K562 (cell line): Measurements from ENCODE around the gene MIX23. TPM values are rescaled to one million over a fixed set of nuclear protein-coding genes. Genes with fewer than 3 reads are reported as not detected.
A peak's percentile ranks its signal among the peaks of the same experiment; 100 is the strongest.

Experiments
- BRCA1 ChIP-seq, 2 experiments: fragments of 450-650 bp in 1 of 2; sonication (generic) in 1 of 2; formaldehyde crosslinking in 1 of 2; IDR thresholded peaks; 2 replicates each; pipeline versions ENCODE4 v1.5.0 to v1.6.1; 2017 to 2020; ENCODE audit warnings: mild to moderate bottlenecking in 1 of 2, missing genetic modification reagents in 1 of 2
- ETV6 ChIP-seq, 3 experiments: fragments of 150-350 bp in 1 of 3; sonication (generic) in 1 of 3; formaldehyde crosslinking in 1 of 3; IDR thresholded peaks; 2 replicates each; pipeline versions ENCODE4 v1.6.1 to v1.8.0; 2014 to 2022; ENCODE audit warnings: borderline replicate concordance in 2 of 3, low read depth in 2 of 3, antibody characterized with exemption in 1 of 3, low read length in 1 of 3, mild to moderate bottlenecking in 1 of 3, missing genetic modification reagents in 1 of 3
- FOXJ3 ChIP-seq: sonication (generic); formaldehyde crosslinking; IDR thresholded peaks from 2 replicates; pipeline ENCODE4 v1.4.0; 2020; ENCODE audit warnings: mild to moderate bottlenecking, missing genetic modification reagents
- FOXK1 ChIP-seq: sonication (generic); formaldehyde crosslinking; IDR thresholded peaks from 2 replicates; pipeline ENCODE4 v1.8.0; 2022; ENCODE audit warnings: missing genetic modification reagents, mild to moderate bottlenecking, borderline replicate concordance
- FOXP1 ChIP-seq: sonication (generic); formaldehyde crosslinking; IDR thresholded peaks from 2 replicates; pipeline ENCODE4 v1.8.0; 2022; ENCODE audit warnings: mild to moderate bottlenecking, missing genetic modification reagents
- GTF2B ChIP-seq: IDR thresholded peaks from 2 replicates; pipeline ENCODE4 v1.6.1; 2011; ENCODE audit not compliant: insufficient read length; ENCODE audit errors: extremely low read depth
- HDGF ChIP-seq: fragments of 450-650 bp; IDR thresholded peaks from 2 replicates; pipeline ENCODE4 v1.6.1; 2016
- HOXB6 ChIP-seq: fragments of 250-450 bp; sonication (Bioruptor Pico); IDR thresholded peaks from 2 replicates; pipeline ENCODE4 v1.5.1; 2022; ENCODE audit warnings: mild to moderate bottlenecking, borderline replicate concordance
- KDM4B ChIP-seq, 2 experiments: fragments of 450-650 bp in 1 of 2; sonication (generic) in 1 of 2; IDR thresholded peaks; 2 replicates each; pipeline ENCODE4 v1.6.1; 2016 to 2017; ENCODE audit warnings: borderline replicate concordance in 2 of 2, antibody characterized with exemption in 1 of 2, low read depth in 1 of 2, mild to moderate bottlenecking in 1 of 2
- KDM5B ChIP-seq: fragments of 200-600 bp; sonication (generic); IDR thresholded peaks from 2 replicates; pipeline ENCODE4 v1.6.1; 2012; ENCODE audit warnings: low read depth, mild to moderate bottlenecking, moderate library complexity, low read length, control low read depth, inconsistent platforms; ENCODE audit not compliant: insufficient replicate concordance
- MEF2D ChIP-seq: conservative IDR thresholded peaks from 2 replicates; pipeline ENCODE4 v1.6.1; 2016; ENCODE audit warnings: low read depth, missing genetic modification characterization, missing compliant biosample characterization
- NR1H2 ChIP-seq: sonication (generic); formaldehyde crosslinking; IDR thresholded peaks from 2 replicates; pipeline ENCODE4 v1.4.0; 2020; ENCODE audit warnings: mild to moderate bottlenecking, missing genetic modification reagents
- PTRF ChIP-seq: fragments of 450-650 bp; IDR thresholded peaks from 2 replicates; pipeline ENCODE4 v1.6.1; 2016; ENCODE audit warnings: mild to moderate bottlenecking, missing genetic modification characterization, missing compliant biosample characterization
- TFAP4 ChIP-seq: sonication (generic); formaldehyde crosslinking; IDR thresholded peaks from 2 replicates; pipeline ENCODE4 v1.8.0; 2022; ENCODE audit warnings: missing genetic modification reagents, mild to moderate bottlenecking, moderate library complexity, borderline replicate concordance
- ZKSCAN1 ChIP-seq: fragments of 150-350 bp; IDR thresholded peaks from 2 replicates; pipeline ENCODE4 v1.6.1; 2016; ENCODE audit warnings: low read depth, low read length
- ZMIZ1 ChIP-seq, 2 experiments: fragments of 150-350 bp in 1 of 2; IDR thresholded peaks; 2 replicates each; pipeline ENCODE4 v1.6.1; 2012 to 2016; ENCODE audit warnings: low read depth in 2 of 2, low read length in 2 of 2, mild to moderate bottlenecking in 1 of 2, moderate library complexity in 1 of 2
- ZNF146 ChIP-seq: IDR thresholded peaks from one replicate; pipeline ENCODE4 v1.6.1; 2018; ENCODE audit warnings: missing compliant biosample characterization; ENCODE audit not compliant: unreplicated experiment
- ZNF384 ChIP-seq: IDR thresholded peaks from 2 replicates; pipeline ENCODE4 v1.6.1; 2012; ENCODE audit warnings: low read depth, low read length, improper control_type of control experiment
- ZNF77 ChIP-seq: fragments of 250-450 bp; sonication (Bioruptor Pico); IDR thresholded peaks from 2 replicates; pipeline ENCODE4 v1.5.0; 2020
- polyA plus RNA-seq, 8 experiments: library from polyadenylated mRNA; depleted of rRNA in 4 of 8; stranded (reverse) in 5 of 8; unstranded in 3 of 8; fragments of >200 nt; fragmentation: Nextera tagmentation in 2 of 8; fragmentation: Illumina TruSeq in 1 of 8; extraction: Ambion mirVana in 2 of 8; extraction: Trizol in 1 of 8; gene quantifications; 2 replicates each; pipeline versions ENCODE4 v1.2.1 to v1.2.3, GENCODE V29; 2011 to 2014; ENCODE audit warnings: inconsistent platforms in 1 of 8, missing spikeins in 1 of 8
- total RNA-seq, 7 experiments: library from RNA; depleted of rRNA in 6 of 7; stranded (reverse); fragments of >200 nt in 6 of 7; fragmentation: Illumina TruSeq in 2 of 7; extraction: Trizol in 2 of 7; gene quantifications; 2 replicates each; pipeline versions ENCODE4 v1.2.1 to v1.2.3, GENCODE V29; 2011 to 2021; ENCODE audit warnings: low replicate concordance in 1 of 7
- TF ChIP-seq, protein P1 (sequence below): fragments of 250-450 bp; sonication (Bioruptor Pico); IDR thresholded peaks from 2 replicates; pipeline ENCODE4 v1.8.0; 2022; ENCODE audit warnings: inconsistent platforms

The MIX23 gene
- total and polyA plus RNA-seq, 9 of the 15 experiments (the other 6 are each of a cell fraction or from before 2014, with no cell fraction given) = 45.5 to 185 (median 106) TPM

DNA sequence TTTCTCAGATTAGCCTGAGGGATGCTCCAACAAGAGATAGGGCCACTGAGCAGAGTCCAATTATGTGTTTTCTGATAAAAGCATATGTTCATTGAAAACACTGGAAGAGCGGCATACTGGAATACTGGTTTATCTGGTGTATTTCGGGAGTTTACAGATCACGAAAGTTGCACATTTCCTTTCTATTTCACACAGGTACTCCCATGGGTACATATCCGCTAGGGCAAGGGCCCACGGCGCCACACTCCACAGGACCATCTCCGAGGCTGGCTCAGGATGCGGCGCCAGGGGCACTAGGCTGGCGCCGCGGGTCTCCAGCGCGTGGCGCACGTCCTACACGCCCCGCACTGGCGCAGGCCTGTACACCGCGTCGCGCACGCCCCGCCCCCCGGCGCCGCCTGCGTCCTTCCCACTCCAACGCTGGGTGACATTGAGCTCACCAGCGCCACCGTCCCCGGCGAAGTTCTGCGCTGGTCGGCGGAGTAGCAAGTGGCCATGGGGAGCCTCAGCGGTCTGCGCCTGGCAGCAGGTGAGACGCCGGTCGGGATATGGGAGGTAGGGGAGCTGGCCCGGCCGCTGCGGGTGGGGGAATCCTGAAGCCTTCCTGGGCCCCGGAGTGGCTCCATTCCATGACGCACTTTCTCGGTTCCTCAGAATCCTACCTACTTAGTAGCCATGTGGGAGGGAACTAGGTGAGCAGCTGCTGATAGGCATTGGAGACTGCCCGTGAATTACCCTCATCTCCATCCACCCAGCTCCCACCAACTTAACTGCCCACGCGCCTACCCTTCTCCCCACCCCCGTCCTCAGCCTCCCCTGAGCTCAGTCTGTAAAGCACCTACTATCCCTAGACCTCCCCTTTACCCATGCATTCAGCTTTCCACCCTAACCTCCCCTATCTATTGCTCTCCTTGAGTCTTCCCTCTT lies 1.0 kb upstream of the MIX23 start, which contains the start of gene FAM162A (continued):
- TF ChIP-seq ZMIZ1 (IDR thresholded peaks at IDR 0.05; ENCODE audit: low read depth in 2 of 2, low read length in 2 of 2) (no peak), KDM4B (IDR thresholded peaks at IDR 0.05; ENCODE audit: borderline replicate concordance in 2 of 2, low read depth in 1 of 2) (no peak), GTF2B (no peak), FOXJ3 (CRISPR knock-in tag) (no peak), MEF2D (no peak), FOXK1 (CRISPR knock-in tag) (no peak), HOXB6 (CRISPR knock-in tag) (no peak), ZKSCAN1 (0 out of 2 replicates have a peak, but pooled peaks have one; percentile 6), ZNF146 (no peak), KDM5B (peak; percentile 63), TFAP4 (peak; percentile 75), HDGF (no peak), NR1H2 (CRISPR knock-in tag) (no peak), ZNF384 (no peak), FOXP1 (CRISPR knock-in tag) (no peak), ETV6 (IDR thresholded peaks at IDR 0.05; ENCODE audit: borderline replicate concordance in 1 of 2, low read depth in 2 of 2, low read length in 1 of 2) (no peak), ETV6 (CRISPR knock-in tag; IDR thresholded peaks at IDR 0.05; ENCODE audit: borderline replicate concordance) (no peak), BRCA1 (IDR thresholded peaks at IDR 0.05) (no peak), BRCA1 (CRISPR knock-in tag; IDR thresholded peaks at IDR 0.05) (no peak), PTRF (tag) (no peak), ZNF77 (no peak)
- TF ChIP-seq, protein P1, sequence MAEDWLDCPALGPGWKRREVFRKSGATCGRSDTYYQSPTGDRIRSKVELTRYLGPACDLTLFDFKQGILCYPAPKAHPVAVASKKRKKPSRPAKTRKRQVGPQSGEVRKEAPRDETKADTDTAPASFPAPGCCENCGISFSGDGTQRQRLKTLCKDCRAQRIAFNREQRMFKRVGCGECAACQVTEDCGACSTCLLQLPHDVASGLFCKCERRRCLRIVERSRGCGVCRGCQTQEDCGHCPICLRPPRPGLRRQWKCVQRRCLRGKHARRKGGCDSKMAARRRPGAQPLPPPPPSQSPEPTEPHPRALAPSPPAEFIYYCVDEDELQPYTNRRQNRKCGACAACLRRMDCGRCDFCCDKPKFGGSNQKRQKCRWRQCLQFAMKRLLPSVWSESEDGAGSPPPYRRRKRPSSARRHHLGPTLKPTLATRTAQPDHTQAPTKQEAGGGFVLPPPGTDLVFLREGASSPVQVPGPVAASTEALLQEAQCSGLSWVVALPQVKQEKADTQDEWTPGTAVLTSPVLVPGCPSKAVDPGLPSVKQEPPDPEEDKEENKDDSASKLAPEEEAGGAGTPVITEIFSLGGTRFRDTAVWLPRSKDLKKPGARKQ (CRISPR knock-in tag) = no peak
